GM12878 (cell line): ENCODE results near the gene NPAS3. TPM values are rescaled to one million over a fixed set of nuclear protein-coding genes. Genes with fewer than 3 reads are reported as not detected.

Experiments used
- ATAC-seq: fragments of 200-7000 bp; cut with Tn5 transposase; 3 replicates; pipeline ENCODE4 v1.9.1; 2020; ENCODE audit warnings: mild to moderate bottlenecking, moderate library complexity
- BruUV-seq: library from RNA; stranded (reverse); fragments of 400-500 nt; replicated peaks from 2 replicates; lab custom pipeline; 2021; lab: Mats Ljungman, UMichigan
- CTCF ChIA-PET: fragments of 300-600 bp; sonication (Branson Sonifier 250); formaldehyde crosslinking; extraction: SDS; loops from one replicate; lab custom pipeline; 2021; ENCODE audit warnings: inconsistent platforms; lab: Yijun Ruan, JAX
- POLR2A ChIA-PET: fragments of 350-600 bp; formaldehyde crosslinking; extraction: SDS; loops from one replicate; lab custom pipeline; 2021; ENCODE audit warnings: inconsistent platforms; lab: Charles Lee
- RAD21 ChIA-PET: fragments of 300-600 bp; sonication (Branson Sonifier 250); formaldehyde crosslinking; loops from one replicate; lab custom pipeline; 2023; ENCODE audit warnings: antibody characterized with exemption; ENCODE audit not compliant: unreplicated experiment; lab: Charles Lee
- SMC1A ChIA-PET: fragments of 300-600 bp; sonication (Branson Sonifier 250); formaldehyde crosslinking; loops from one replicate; lab custom pipeline; 2023; ENCODE audit not compliant: unreplicated experiment, uncharacterized antibody; lab: Charles Lee
- DNase-seq: peaks from one replicate; pipeline ENCODE4 v3.0.0-alpha.2; 2011; ENCODE audit warnings: low read depth, low spot score
- FAIRE-seq: peaks from 3 replicates; lab custom pipeline; 2011; peaks lifted over from hg19 to GRCh38; lab: Jason Lieb, UNC
- H2AFZ ChIP-seq: 2 replicates; pipeline ENCODE4 v1.6.0; 2011; ENCODE audit warnings: low read depth, low read length, control low read depth; ENCODE audit not compliant: control insufficient read depth
- H3K27ac ChIP-seq: 2 replicates; pipeline ENCODE4 v1.5.1; 2011; ENCODE audit warnings: control low read depth; ENCODE audit not compliant: control insufficient read depth, insufficient read depth
- H3K27me3 ChIP-seq, 2 experiments: replicated peaks in 1 of 2; 2 replicates each; pipeline versions ENCODE4 v1.6.0 to v1.6.1; 2011; ENCODE audit warnings: low read length in 1 of 2; ENCODE audit not compliant: control insufficient read depth in 2 of 2, insufficient read depth in 2 of 2
- H3K36me3 ChIP-seq, 2 experiments: 2 replicates each; pipeline ENCODE4 v1.5.1; 2011; ENCODE audit warnings: low read length in 1 of 2; ENCODE audit not compliant: control insufficient read depth in 2 of 2, insufficient read depth in 2 of 2
- H3K4me1 ChIP-seq: 2 replicates; pipeline ENCODE4 v1.6.1; 2011; ENCODE audit warnings: mild to moderate bottlenecking, low read length, moderate library complexity, mixed read lengths; ENCODE audit not compliant: control insufficient read depth, insufficient read depth
- H3K4me2 ChIP-seq: 2 replicates; pipeline ENCODE4 v1.6.0; 2011; ENCODE audit warnings: control low read depth; ENCODE audit not compliant: control insufficient read depth, insufficient read depth
- H3K4me3 ChIP-seq: fragments of 200-600 bp; sonication (generic); 2 replicates; pipeline ENCODE4 v1.5.1; 2016
- H3K79me2 ChIP-seq: 2 replicates; pipeline ENCODE4 v1.6.0; 2011; ENCODE audit warnings: low read length; ENCODE audit not compliant: control insufficient read depth, insufficient read depth
- H3K9ac ChIP-seq: 2 replicates; pipeline ENCODE4 v1.8.0; 2011; ENCODE audit warnings: low read length, control low read depth, mixed read lengths; ENCODE audit not compliant: control insufficient read depth, insufficient read depth
- H3K9me3 ChIP-seq: replicated peaks from 3 replicates; pipeline ENCODE4 v1.5.1; 2011; ENCODE audit warnings: mild to moderate bottlenecking, low read length; ENCODE audit not compliant: control insufficient read depth, insufficient read depth
- H4K20me1 ChIP-seq: 2 replicates; pipeline ENCODE4 v1.6.0; 2011; ENCODE audit not compliant: control insufficient read depth, insufficient read depth
- ATF2 ChIP-seq: IDR thresholded peaks from 2 replicates; pipeline ENCODE4 v1.6.1; 2012; ENCODE audit warnings: low read length, inconsistent platforms
- CBX5 ChIP-seq: sonication (generic); IDR thresholded peaks from 2 replicates; pipeline ENCODE4 v1.6.1; 2016; ENCODE audit warnings: low read depth, moderate library complexity, mild to moderate bottlenecking, inconsistent platforms
- HDAC6 ChIP-seq: fragments of 200-600 bp; sonication (generic); IDR thresholded peaks from one replicate; pipeline ENCODE4 v1.8.0; 2017; ENCODE audit warnings: antibody characterized with exemption; ENCODE audit not compliant: unreplicated experiment
- HDGF ChIP-seq: fragments of 450-650 bp; IDR thresholded peaks from 2 replicates; pipeline ENCODE4 v1.6.1; 2016; ENCODE audit warnings: antibody characterized with exemption
- KAT2A ChIP-seq: conservative IDR thresholded peaks from 2 replicates; pipeline ENCODE4 v1.6.1; 2011; ENCODE audit warnings: low read depth, low read length; ENCODE audit not compliant: control insufficient read depth
- MTA3 ChIP-seq: IDR thresholded peaks from 2 replicates; pipeline ENCODE4 v1.6.1; 2012; ENCODE audit warnings: low read length, inconsistent platforms, borderline replicate concordance
- RB1 ChIP-seq: fragments of 450-650 bp; formaldehyde crosslinking; IDR thresholded peaks from 2 replicates; pipeline ENCODE4 v1.6.1; 2017; ENCODE audit warnings: mild to moderate bottlenecking, borderline replicate concordance
- SMAD5 ChIP-seq: IDR thresholded peaks from 2 replicates; pipeline ENCODE4 v1.6.1; 2016; ENCODE audit warnings: antibody characterized with exemption, low read depth
- SPI1 ChIP-seq: IDR thresholded peaks from 2 replicates; pipeline ENCODE4 v1.6.1; 2011; ENCODE audit warnings: low read depth, mild to moderate bottlenecking, low read length, moderate library complexity, borderline replicate concordance; ENCODE audit not compliant: insufficient read depth
- STAT1 ChIP-seq: fragments of 450-650 bp; conservative IDR thresholded peaks from 2 replicates; pipeline ENCODE4 v1.6.1; 2014; ENCODE audit warnings: antibody characterized with exemption, mild to moderate bottlenecking
- USF2 ChIP-seq: IDR thresholded peaks from 2 replicates; pipeline ENCODE4 v1.6.1; 2011; ENCODE audit warnings: low read depth, low read length, improper control_type of control experiment, borderline replicate concordance
- ZBED1 ChIP-seq: IDR thresholded peaks from 2 replicates; pipeline ENCODE4 v1.6.1; 2016; ENCODE audit warnings: borderline replicate concordance
- WGBS: methylation state at CpG from one replicate; pipeline ENCODE4 v1.1.6; 2016; ENCODE audit warnings: low lambda C conversion rate; ENCODE audit not compliant: insufficient replicate concordance, insufficient coverage; ENCODE audit errors: missing lambda C conversion rate; 5-methylcytosine and 5-hydroxymethylcytosine counted together
- in situ Hi-C: fragments of 300-500 bp; cut with MboI; formaldehyde crosslinking; loops from 9 replicates; pipeline ENCODE4 v1.14.3; 2018; ENCODE audit warnings: mixed read lengths
- intact Hi-C: fragments of 100-400 bp; cut with micrococcal nuclease; formaldehyde crosslinking; loops from one replicate; pipeline ENCODE4 v1.14.2; 2022; ENCODE audit not compliant: unreplicated experiment
- polyA plus RNA-seq, 11 experiments: library from polyadenylated mRNA; depleted of rRNA in 4 of 11; unstranded in 6 of 11; stranded (reverse) in 5 of 11; fragments of >200 nt; fragmentation: Nextera tagmentation in 4 of 11; fragmentation: Illumina TruSeq in 1 of 11; extraction: Ambion mirVana in 4 of 11; extraction: Trizol in 1 of 11; gene quantifications; 1 replicate in 1 of 11; 2 replicates in 10 of 11; pipeline versions ENCODE4 v1.2.1 to v1.2.3, GENCODE V29; 2011 to 2016; ENCODE audit warnings: inconsistent platforms in 2 of 11, missing spikeins in 2 of 11, low read depth in 1 of 11
- total RNA-seq, 4 experiments: library from RNA; depleted of rRNA in 3 of 4; stranded (reverse); fragments of >200 nt in 3 of 4; fragmentation: Illumina TruSeq in 1 of 4; extraction: Trizol in 1 of 4; gene quantifications; 2 replicates each; pipeline versions ENCODE4 v1.2.1 to v1.2.3, GENCODE V29; 2013 to 2021

Gene NPAS3
- total and polyA plus RNA-seq, 10 of the 15 experiments (the other 5 are each of a cell fraction or from before 2014, with no cell fraction given): under 0.01 to 2.7 (median 0.03) TPM; not detected in 6

GRCh38 chr14:33612197-33612505, 673.5 kb downstream of the NPAS3 start:
- in situ Hi-C loops: no loop called here
- no peaks in the 10 kb centered on the region for H4K20me1 ChIP-seq
- H3K27me3 ChIP-seq: no peaks in the 10 kb centered on the region
- H3K4me2 ChIP-seq: no peak overlapping the region
- ChIA-PET POLR2A (interaction anchor here (1.0 to 1.5 kb wide), 3 partner anchors 38 to 88 kb away, joined by 3 to 5 read pairs (median 4); no protein-coding TSS in a partner anchor), RAD21 (interaction anchor here (1.1 to 6.2 kb wide), 12 partner anchors 17 to 180 kb away, joined by 3 to 39 read pairs (median 4); no protein-coding TSS in a partner anchor), SMC1A (interaction anchor here (0.7 to 5.9 kb wide), 17 partner anchors 11 to 83 kb away, joined by 3 to 32 read pairs (median 6); no protein-coding TSS in a partner anchor)
- no peak overlapping the region for H2AFZ ChIP-seq
- H3K9me3 ChIP-seq: no peaks in the 10 kb centered on the region
- no peaks in the 10 kb centered on the region for H3K4me1 ChIP-seq
- BruUV-seq: no TSS peak
- no peaks in the 10 kb centered on the region for H3K36me3 ChIP-seq
- 22% methylated on average over 6 of the region's 6 CpGs for WGBS
- H3K4me3 ChIP-seq: no peak overlapping the region
- no peak overlapping the region for H3K9ac ChIP-seq
- no peaks in the 10 kb centered on the region for H3K79me2 ChIP-seq
- DNase-seq: no peak
- FAIRE-seq: no peak
- no peak for ATAC-seq
- intact Hi-C loops: no loop called here
- no peak for TF ChIP-seq USF2
- TF ChIP-seq SPI1: no peak
- TF ChIP-seq KAT2A: no peak
- no peak for TF ChIP-seq RB1
- TF ChIP-seq SMAD5: no peak
- TF ChIP-seq HDGF: no peak
- no peak for TF ChIP-seq CBX5
- TF ChIP-seq ATF2: no peak
- TF ChIP-seq STAT1: no peak
- TF ChIP-seq HDAC6: no peak
- TF ChIP-seq MTA3: no peak
- TF ChIP-seq ZBED1: no peak
- TF ChIP-seq, all 136 proteins: peak for 0
- CTCF ChIA-PET: interaction anchor here (1.3 to 2.6 kb wide), 3 partner anchors 18 to 135 kb away, joined by 3 to 11 read pairs (median 4); no protein-coding TSS in a partner anchor
- no peak overlapping the region for H3K27ac ChIP-seq
